Body of pancreas (tissue), 4 donors: ENCODE results near the gene SLC25A21.

ENCODE experiments used
- CTCF ChIP-seq, 7 experiments: fragments of 450-650 bp in 4 of 7; fragments of 200-600 bp in 3 of 7; sonication (generic) in 3 of 7; IDR thresholded peaks; one replicate each; pipeline ENCODE4 v1.5.1; 2016 to 2019; ENCODE audit warnings: antibody characterized with exemption in 7 of 7
- POLR2A ChIP-seq, 3 donors: fragments of 450-650 bp; IDR thresholded peaks; one replicate each; pipeline ENCODE4 v1.6.1; 2016; ENCODE audit warnings: antibody characterized with exemption in 3 of 3, mild to moderate bottlenecking in 2 of 3

GRCh38 chr14:37034410-37035285 is 137.8 kb downstream of the SLC25A21 start:
- no peak for TF ChIP-seq POLR2A (IDR thresholded peaks at IDR 0.05)
- TF ChIP-seq CTCF (IDR thresholded peaks at IDR 0.05) = no peak
